GM12874 (cell line): ENCODE data around the gene ELFN1.

Experiments
- TF ChIP-seq, protein P1 (sequence below): IDR thresholded peaks from 2 replicates; pipeline ENCODE4 v1.5.1; 2011; ENCODE audit warnings: low read depth, mild to moderate bottlenecking, control low read depth, low read length, moderate library complexity; ENCODE audit not compliant: insufficient read depth

ELFN1 gene

DNA sequence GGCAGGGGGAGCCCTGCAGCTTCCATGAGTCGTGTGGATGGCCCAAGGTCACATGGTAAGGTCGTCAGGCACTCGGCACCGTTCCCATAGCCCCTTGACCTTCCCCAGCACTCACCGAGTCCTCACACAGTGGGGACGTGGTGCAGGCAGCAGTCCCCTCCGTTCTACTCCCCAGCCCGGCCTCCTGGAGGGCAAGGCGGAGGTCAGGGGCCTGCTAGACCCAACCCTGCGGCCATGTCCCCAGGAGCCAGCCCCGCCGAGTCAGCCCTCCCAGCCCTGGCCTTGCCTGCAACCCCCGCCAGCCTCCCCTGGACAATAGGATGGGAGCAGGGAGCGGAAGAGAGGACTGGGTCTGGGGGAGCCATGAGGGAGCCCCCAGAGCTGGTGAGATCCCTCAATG, 65.2 kb downstream of the ELFN1 start:
- TF ChIP-seq, protein P1, sequence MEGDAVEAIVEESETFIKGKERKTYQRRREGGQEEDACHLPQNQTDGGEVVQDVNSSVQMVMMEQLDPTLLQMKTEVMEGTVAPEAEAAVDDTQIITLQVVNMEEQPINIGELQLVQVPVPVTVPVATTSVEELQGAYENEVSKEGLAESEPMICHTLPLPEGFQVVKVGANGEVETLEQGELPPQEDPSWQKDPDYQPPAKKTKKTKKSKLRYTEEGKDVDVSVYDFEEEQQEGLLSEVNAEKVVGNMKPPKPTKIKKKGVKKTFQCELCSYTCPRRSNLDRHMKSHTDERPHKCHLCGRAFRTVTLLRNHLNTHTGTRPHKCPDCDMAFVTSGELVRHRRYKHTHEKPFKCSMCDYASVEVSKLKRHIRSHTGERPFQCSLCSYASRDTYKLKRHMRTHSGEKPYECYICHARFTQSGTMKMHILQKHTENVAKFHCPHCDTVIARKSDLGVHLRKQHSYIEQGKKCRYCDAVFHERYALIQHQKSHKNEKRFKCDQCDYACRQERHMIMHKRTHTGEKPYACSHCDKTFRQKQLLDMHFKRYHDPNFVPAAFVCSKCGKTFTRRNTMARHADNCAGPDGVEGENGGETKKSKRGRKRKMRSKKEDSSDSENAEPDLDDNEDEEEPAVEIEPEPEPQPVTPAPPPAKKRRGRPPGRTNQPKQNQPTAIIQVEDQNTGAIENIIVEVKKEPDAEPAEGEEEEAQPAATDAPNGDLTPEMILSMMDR = no peak

DNA sequence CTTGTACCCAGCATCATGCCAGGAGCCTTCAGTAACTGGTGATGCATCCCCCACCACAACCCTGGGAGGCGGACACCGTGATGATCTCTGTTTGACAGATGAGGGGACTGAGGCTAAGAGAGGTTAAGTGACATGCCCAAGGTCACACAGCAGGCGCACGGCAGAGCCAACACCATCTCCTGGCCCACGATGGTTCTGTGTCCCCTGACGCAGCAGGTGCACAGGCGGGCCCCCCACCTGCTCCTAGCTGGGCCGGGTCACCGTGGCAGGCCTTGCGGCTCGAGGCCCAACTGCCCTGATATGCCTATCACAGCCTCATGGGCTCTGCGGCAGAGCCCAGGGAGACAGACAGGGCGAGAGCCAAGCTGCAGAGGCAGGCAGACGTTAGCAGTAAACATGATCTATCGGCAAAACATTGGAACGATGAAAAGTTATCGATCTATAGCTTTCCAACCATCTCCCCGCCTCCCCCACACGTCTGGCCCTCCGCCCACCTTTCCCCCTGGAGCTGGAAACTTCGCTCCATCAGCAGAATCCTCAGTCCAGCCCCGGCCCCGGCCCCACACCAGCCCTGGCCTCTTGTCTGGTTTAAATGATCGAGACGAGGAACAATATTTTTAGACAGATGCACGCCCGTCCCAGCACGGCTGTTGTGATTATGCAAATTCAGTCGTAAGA, 65.9 kb downstream of the ELFN1 start:
- TF ChIP-seq, protein P1 = no peak

GRCh38 chr7:1736484-1736817, 66.4 kb downstream of the ELFN1 start:
- TF ChIP-seq, protein P1 = no peak

- TF ChIP-seq, protein P1 = no peak
Measured at GRCh38 chr7:1736830-1737229, 66.8 kb downstream of the ELFN1 start.

- TF ChIP-seq, protein P1 = no peak
Measured at GRCh38 chr7:1737523-1737922, 67.4 kb downstream of the ELFN1 start.

DNA sequence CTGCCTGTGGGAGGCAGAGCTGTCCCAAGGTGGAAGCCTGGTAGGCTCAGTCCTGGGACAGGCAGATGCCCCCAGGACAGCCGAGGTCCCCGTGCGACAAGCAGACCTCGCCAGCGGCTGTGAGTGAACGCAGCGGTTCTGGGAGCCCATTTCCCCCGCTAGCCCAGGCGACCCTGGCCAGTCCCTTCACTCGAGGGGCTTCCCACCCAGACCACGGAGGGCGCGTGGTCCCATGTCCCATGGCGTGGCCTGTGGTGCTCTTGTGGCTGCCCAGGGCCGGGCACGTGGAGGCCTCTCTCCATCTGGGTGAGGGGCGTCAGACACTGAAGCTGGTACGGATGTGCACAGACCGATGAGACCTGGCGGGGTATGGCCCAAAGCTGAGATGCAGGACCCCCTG, 67.9 kb downstream of the ELFN1 start:
- TF ChIP-seq, protein P1 = no peak

DNA sequence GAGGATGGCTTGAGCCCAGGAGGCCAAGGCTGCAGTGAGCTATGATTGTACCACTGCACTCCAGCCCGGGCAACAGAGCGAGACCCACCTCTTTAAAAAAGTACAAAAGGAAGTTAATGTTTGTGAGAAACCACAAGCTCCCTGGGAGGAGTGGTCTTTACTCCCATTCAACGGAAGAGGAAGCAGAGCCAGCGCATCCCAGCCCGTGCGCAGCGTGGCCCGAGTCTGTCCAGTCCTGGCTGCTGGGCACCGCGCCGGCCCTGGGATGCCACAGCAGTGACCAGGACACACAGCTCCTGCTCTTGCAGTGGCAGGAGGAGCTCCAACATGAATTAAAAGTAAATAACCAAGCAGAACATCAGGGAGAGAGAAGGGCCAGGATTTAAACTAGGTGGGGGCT, 68.4 kb downstream of the ELFN1 start:
- TF ChIP-seq, protein P1 = no peak
